Measurements from ENCODE around the gene GPR78.

DNA sequence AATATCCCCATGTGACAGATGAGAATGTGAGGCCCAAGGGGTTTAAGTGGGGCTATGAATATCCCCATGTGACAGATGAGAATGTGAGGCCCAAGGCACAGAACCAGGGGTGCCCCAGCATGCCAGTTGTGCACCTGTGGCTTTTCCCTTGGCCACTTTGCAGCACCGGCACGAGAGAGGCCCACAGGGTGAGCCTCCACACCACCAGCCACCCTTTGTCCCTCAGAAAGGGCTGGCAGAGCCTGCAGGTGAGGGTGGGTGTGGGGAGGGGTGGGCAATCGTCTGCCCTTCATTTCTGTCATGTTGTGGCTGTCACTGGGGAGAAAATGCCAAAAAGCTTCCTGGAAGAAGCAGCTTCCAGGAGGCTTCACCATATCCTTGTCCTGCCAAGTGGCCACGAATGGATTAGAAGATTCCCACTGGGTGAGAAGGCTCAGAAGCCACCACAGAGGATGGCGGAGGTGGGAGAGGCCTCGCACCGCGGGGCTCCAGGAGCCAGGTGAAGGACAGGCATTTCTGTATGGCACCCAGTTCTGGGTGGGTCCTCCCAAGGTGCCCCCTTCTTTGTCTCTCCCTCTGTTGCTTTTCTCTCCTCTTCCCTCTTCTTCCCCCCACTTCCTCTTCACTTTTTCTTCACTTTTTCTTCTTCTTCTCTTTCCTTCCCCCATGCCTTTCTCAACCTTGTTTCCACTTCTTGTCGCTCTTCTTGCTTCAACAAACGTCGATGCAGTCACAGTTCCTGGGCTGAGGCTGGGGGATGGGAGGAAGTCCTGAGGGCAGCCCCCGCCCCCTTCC lies 469 bp upstream of the GPR78 start:
- TF ChIP-seq, protein P1, sequence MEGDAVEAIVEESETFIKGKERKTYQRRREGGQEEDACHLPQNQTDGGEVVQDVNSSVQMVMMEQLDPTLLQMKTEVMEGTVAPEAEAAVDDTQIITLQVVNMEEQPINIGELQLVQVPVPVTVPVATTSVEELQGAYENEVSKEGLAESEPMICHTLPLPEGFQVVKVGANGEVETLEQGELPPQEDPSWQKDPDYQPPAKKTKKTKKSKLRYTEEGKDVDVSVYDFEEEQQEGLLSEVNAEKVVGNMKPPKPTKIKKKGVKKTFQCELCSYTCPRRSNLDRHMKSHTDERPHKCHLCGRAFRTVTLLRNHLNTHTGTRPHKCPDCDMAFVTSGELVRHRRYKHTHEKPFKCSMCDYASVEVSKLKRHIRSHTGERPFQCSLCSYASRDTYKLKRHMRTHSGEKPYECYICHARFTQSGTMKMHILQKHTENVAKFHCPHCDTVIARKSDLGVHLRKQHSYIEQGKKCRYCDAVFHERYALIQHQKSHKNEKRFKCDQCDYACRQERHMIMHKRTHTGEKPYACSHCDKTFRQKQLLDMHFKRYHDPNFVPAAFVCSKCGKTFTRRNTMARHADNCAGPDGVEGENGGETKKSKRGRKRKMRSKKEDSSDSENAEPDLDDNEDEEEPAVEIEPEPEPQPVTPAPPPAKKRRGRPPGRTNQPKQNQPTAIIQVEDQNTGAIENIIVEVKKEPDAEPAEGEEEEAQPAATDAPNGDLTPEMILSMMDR (IDR thresholded peaks at IDR 0.05) = no peak
- TF ChIP-seq JUND (IDR thresholded peaks at IDR 0.05) (no peak), TEAD4 (IDR thresholded peaks at IDR 0.05; ENCODE audit: borderline replicate concordance, insufficient read depth) (no peak), NRF1 (IDR thresholded peaks at IDR 0.05; ENCODE audit: low read depth, low read length) (no peak), FOXJ3 (CRISPR knock-in tag; IDR thresholded peaks at IDR 0.05) (no peak), SIN3A (IDR thresholded peaks at IDR 0.05; ENCODE audit: borderline replicate concordance, low read depth, low read length) (no peak), YY1 (IDR thresholded peaks at IDR 0.05; ENCODE audit: low read depth) (no peak), TCF12 (IDR thresholded peaks at IDR 0.05) (no peak), POLR2AphosphoS5 (IDR thresholded peaks at IDR 0.05; ENCODE audit: low read depth, low read length) (no peak), SMC3 (IDR thresholded peaks at IDR 0.05; ENCODE audit: low read depth, low read length) (no peak)
- TF ChIP-seq, protein P2, sequence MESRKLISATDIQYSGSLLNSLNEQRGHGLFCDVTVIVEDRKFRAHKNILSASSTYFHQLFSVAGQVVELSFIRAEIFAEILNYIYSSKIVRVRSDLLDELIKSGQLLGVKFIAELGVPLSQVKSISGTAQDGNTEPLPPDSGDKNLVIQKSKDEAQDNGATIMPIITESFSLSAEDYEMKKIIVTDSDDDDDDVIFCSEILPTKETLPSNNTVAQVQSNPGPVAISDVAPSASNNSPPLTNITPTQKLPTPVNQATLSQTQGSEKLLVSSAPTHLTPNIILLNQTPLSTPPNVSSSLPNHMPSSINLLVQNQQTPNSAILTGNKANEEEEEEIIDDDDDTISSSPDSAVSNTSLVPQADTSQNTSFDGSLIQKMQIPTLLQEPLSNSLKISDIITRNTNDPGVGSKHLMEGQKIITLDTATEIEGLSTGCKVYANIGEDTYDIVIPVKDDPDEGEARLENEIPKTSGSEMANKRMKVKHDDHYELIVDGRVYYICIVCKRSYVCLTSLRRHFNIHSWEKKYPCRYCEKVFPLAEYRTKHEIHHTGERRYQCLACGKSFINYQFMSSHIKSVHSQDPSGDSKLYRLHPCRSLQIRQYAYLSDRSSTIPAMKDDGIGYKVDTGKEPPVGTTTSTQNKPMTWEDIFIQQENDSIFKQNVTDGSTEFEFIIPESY (IDR thresholded peaks at IDR 0.05; ENCODE audit: borderline replicate concordance, low read depth) = no peak
- TF ChIP-seq, protein P3, sequence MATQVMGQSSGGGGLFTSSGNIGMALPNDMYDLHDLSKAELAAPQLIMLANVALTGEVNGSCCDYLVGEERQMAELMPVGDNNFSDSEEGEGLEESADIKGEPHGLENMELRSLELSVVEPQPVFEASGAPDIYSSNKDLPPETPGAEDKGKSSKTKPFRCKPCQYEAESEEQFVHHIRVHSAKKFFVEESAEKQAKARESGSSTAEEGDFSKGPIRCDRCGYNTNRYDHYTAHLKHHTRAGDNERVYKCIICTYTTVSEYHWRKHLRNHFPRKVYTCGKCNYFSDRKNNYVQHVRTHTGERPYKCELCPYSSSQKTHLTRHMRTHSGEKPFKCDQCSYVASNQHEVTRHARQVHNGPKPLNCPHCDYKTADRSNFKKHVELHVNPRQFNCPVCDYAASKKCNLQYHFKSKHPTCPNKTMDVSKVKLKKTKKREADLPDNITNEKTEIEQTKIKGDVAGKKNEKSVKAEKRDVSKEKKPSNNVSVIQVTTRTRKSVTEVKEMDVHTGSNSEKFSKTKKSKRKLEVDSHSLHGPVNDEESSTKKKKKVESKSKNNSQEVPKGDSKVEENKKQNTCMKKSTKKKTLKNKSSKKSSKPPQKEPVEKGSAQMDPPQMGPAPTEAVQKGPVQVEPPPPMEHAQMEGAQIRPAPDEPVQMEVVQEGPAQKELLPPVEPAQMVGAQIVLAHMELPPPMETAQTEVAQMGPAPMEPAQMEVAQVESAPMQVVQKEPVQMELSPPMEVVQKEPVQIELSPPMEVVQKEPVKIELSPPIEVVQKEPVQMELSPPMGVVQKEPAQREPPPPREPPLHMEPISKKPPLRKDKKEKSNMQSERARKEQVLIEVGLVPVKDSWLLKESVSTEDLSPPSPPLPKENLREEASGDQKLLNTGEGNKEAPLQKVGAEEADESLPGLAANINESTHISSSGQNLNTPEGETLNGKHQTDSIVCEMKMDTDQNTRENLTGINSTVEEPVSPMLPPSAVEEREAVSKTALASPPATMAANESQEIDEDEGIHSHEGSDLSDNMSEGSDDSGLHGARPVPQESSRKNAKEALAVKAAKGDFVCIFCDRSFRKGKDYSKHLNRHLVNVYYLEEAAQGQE (IDR thresholded peaks at IDR 0.05; ENCODE audit: low read depth, low read length) = no peak
- TF ChIP-seq, protein P4, sequence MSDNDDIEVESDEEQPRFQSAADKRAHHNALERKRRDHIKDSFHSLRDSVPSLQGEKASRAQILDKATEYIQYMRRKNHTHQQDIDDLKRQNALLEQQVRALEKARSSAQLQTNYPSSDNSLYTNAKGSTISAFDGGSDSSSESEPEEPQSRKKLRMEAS (IDR thresholded peaks at IDR 0.05; ENCODE audit: low read depth) = no peak

All from SK-N-SH (cell line).